K562 (cell line): ENCODE measurements around the gene TMEM143. TPM values are rescaled to one million over a fixed set of nuclear protein-coding genes. Genes with fewer than 3 reads are reported as not detected.
A peak's percentile ranks its signal among the peaks of the same experiment; 100 is the strongest.

Experiments used
- ARID1B ChIP-seq: fragments of 450-650 bp; IDR thresholded peaks from 2 replicates; pipeline ENCODE4 v1.6.1; 2016; ENCODE audit warnings: antibody characterized with exemption, mild to moderate bottlenecking, inconsistent platforms
- ARID3B ChIP-seq: fragments of 250-450 bp; sonication (Bioruptor Pico); IDR thresholded peaks from 2 replicates; pipeline ENCODE4 v1.4.0; 2020; ENCODE audit warnings: borderline replicate concordance
- ATF6 ChIP-seq: sonication (generic); formaldehyde crosslinking; IDR thresholded peaks from 2 replicates; pipeline ENCODE4 v1.4.0; 2020; ENCODE audit warnings: mild to moderate bottlenecking, missing genetic modification reagents
- ATF7 ChIP-seq: fragments of 450-650 bp; IDR thresholded peaks from 2 replicates; pipeline ENCODE4 v1.7.1; 2014; ENCODE audit warnings: mild to moderate bottlenecking, moderate library complexity
- CCAR2 ChIP-seq: fragments of 200-400 bp; formaldehyde crosslinking; IDR thresholded peaks from 2 replicates; pipeline ENCODE4 v1.6.1; 2017; ENCODE audit warnings: mild to moderate bottlenecking, low read depth, low read length
- CLOCK ChIP-seq: fragments of 250-450 bp; sonication (Bioruptor Pico); IDR thresholded peaks from 2 replicates; pipeline ENCODE4 v1.4.0; 2020; ENCODE audit warnings: mild to moderate bottlenecking, moderate library complexity, borderline replicate concordance
- ELF4 ChIP-seq: fragments of 450-650 bp; formaldehyde crosslinking; IDR thresholded peaks from 2 replicates; pipeline ENCODE4 v1.4.0; 2022; ENCODE audit warnings: missing genetic modification characterization
- FOXA3 ChIP-seq, 2 experiments: fragments of 450-650 bp in 1 of 2; sonication (generic) in 1 of 2; formaldehyde crosslinking; IDR thresholded peaks in 1 of 2; conservative IDR thresholded peaks in 1 of 2; 2 replicates each; pipeline versions ENCODE4 v1.4.0 to v1.8.0; 2020 to 2022; ENCODE audit warnings: mild to moderate bottlenecking in 2 of 2, missing genetic modification reagents in 1 of 2
- GABPA ChIP-seq: fragments of 200-800 bp; sonication (Bioruptor generic); conservative IDR thresholded peaks from 2 replicates; pipeline ENCODE4 v1.6.1; 2016; ENCODE audit warnings: low read depth, missing genetic modification characterization, missing compliant biosample characterization
- HDAC3 ChIP-seq: fragments of 450-650 bp; IDR thresholded peaks from 2 replicates; pipeline ENCODE4 v1.6.1; 2018; ENCODE audit warnings: borderline replicate concordance, mild to moderate bottlenecking, moderate library complexity; ENCODE audit not compliant: partially characterized antibody
- KLF10 ChIP-seq: fragments of 250-450 bp; sonication (Bioruptor Pico); IDR thresholded peaks from 2 replicates; pipeline ENCODE4 v1.6.1; 2021; ENCODE audit warnings: matching md5 sums
- NR3C1 ChIP-seq: sonication (generic); formaldehyde crosslinking; IDR thresholded peaks from 2 replicates; pipeline ENCODE4 v1.8.1; 2022; ENCODE audit warnings: missing genetic modification reagents
- POLR3A ChIP-seq: IDR thresholded peaks from 2 replicates; pipeline ENCODE4 v1.6.1; 2011; ENCODE audit warnings: borderline replicate concordance, mild to moderate bottlenecking, moderate library complexity; ENCODE audit not compliant: insufficient read length, insufficient read depth; ENCODE audit errors: extremely low read depth
- PRPF4 ChIP-seq: fragments of 200-400 bp; formaldehyde crosslinking; IDR thresholded peaks from one replicate; pipeline ENCODE4 v1.6.1; 2017; ENCODE audit warnings: low read length, low read depth, mild to moderate bottlenecking; ENCODE audit not compliant: insufficient read depth, poor library complexity, severe bottlenecking
- RBBP5 ChIP-seq: fragments of 200-600 bp; sonication (generic); IDR thresholded peaks from 2 replicates; pipeline ENCODE4 v1.6.1; 2012; ENCODE audit warnings: borderline replicate concordance, mild to moderate bottlenecking, low read length, control low read depth, inconsistent platforms; ENCODE audit not compliant: insufficient read depth, poor library complexity, severe bottlenecking
- SAFB2 ChIP-seq: fragments of 200-400 bp; formaldehyde crosslinking; IDR thresholded peaks from 2 replicates; pipeline ENCODE4 v1.6.1; 2018; ENCODE audit warnings: borderline replicate concordance, low read length, low read depth, moderate library complexity; ENCODE audit not compliant: severe bottlenecking
- SMAD2 ChIP-seq: fragments of 150-350 bp; IDR thresholded peaks from 2 replicates; pipeline ENCODE4 v1.6.1; 2014; ENCODE audit warnings: low read depth, mild to moderate bottlenecking, low read length
- SRSF9 ChIP-seq: fragments of 200-400 bp; formaldehyde crosslinking; IDR thresholded peaks from 2 replicates; pipeline ENCODE4 v1.6.1; 2017; ENCODE audit warnings: low read depth, low read length, borderline replicate concordance
- ZBED1 ChIP-seq: IDR thresholded peaks from 2 replicates; pipeline ENCODE4 v1.6.1; 2014
- ZNF408 ChIP-seq: fragments of 250-450 bp; sonication (Bioruptor Pico); IDR thresholded peaks from 2 replicates; pipeline ENCODE4 v1.4.0; 2020; ENCODE audit warnings: low read depth, mild to moderate bottlenecking, moderate library complexity
- ZNF583 ChIP-seq: fragments of 250-450 bp; sonication (Bioruptor Pico); IDR thresholded peaks from 2 replicates; pipeline ENCODE4 v1.4.0; 2020
- polyA plus RNA-seq, 8 experiments: library from polyadenylated mRNA; depleted of rRNA in 4 of 8; stranded (reverse) in 5 of 8; unstranded in 3 of 8; fragments of >200 nt; fragmentation: Nextera tagmentation in 2 of 8; fragmentation: Illumina TruSeq in 1 of 8; extraction: Ambion mirVana in 2 of 8; extraction: Trizol in 1 of 8; gene quantifications; 2 replicates each; pipeline versions ENCODE4 v1.2.1 to v1.2.3, GENCODE V29; 2011 to 2014; ENCODE audit warnings: inconsistent platforms in 1 of 8, missing spikeins in 1 of 8
- total RNA-seq, 7 experiments: library from RNA; depleted of rRNA in 6 of 7; stranded (reverse); fragments of >200 nt in 6 of 7; fragmentation: Illumina TruSeq in 2 of 7; extraction: Trizol in 2 of 7; gene quantifications; 2 replicates each; pipeline versions ENCODE4 v1.2.1 to v1.2.3, GENCODE V29; 2011 to 2021; ENCODE audit warnings: low replicate concordance in 1 of 7

The TMEM143 gene
- total and polyA plus RNA-seq, 9 of the 15 experiments (the other 6 are each of a cell fraction or from before 2014, with no cell fraction given) = 0.66 to 8.8 (median 4.3) TPM

GRCh38 chr19:48390188-48391099 lies 26.7 kb upstream of the TMEM143 start (continued):
- TF ChIP-seq ATF6 (CRISPR knock-in tag) = peak; percentile 92; the same call in 1 of the 2 replicates
- TF ChIP-seq RBBP5 = peak; percentile 31
- TF ChIP-seq SMAD2 = no peak
- TF ChIP-seq SAFB2 = no peak
- no peak for TF ChIP-seq CLOCK (CRISPR knock-in tag)
- TF ChIP-seq ARID1B = no peak
- no peak for TF ChIP-seq PRPF4
- TF ChIP-seq SRSF9 = no peak
- TF ChIP-seq ARID3B = no peak
- no peak for TF ChIP-seq ZNF408 (CRISPR knock-in tag)
- no peak for TF ChIP-seq POLR3A
- TF ChIP-seq FOXA3 (CRISPR knock-in tag; conservative IDR thresholded peaks at IDR 0.05 in 1 of 2, IDR thresholded peaks at IDR 0.05 in 1 of 2) = 0 out of 4 replicates have a peak, but pooled peaks of 1 of the 2 experiments have one; percentile 52
- peak; percentile 55 for TF ChIP-seq GABPA (tag)
- no peak for TF ChIP-seq CCAR2
- peak; percentile 68; the same call in 1 of the 2 replicates for TF ChIP-seq NR3C1 (CRISPR knock-in tag)
- no peak for TF ChIP-seq ZBED1
- no peak for TF ChIP-seq ELF4 (CRISPR knock-in tag)
- TF ChIP-seq KLF10 (CRISPR knock-in tag) = no peak
- TF ChIP-seq ZNF583 = no peak
- TF ChIP-seq HDAC3 = no peak
- TF ChIP-seq ATF7 = peak; percentile 49
